B cell (primary cell): ENCODE measurements around the gene EIF1AX. TPM values are rescaled to one million over a fixed set of nuclear protein-coding genes. Genes with fewer than 3 reads are reported as not detected.
"Not testable (repeated sequence)": the region's sequence is repeated elsewhere in the genome, so short reads cannot be mapped to it uniquely, and the experiment has no call there.

Source experiments
- ATAC-seq: fragments of 200-7000 bp; cut with Tn5 transposase; one replicate; pipeline ENCODE4 v1.10.0; 2021; ENCODE audit warnings: low read depth, mild to moderate bottlenecking, moderate number of reproducible peaks, moderate library complexity
- CTCF ChIA-PET: fragments of 350-600 bp; sonication (Branson Sonifier 250); formaldehyde crosslinking; loops from one replicate; lab custom pipeline; 2021; ENCODE audit warnings: antibody characterized with exemption, inconsistent platforms; lab: Charles Lee
- POLR2A ChIA-PET: fragments of 350-600 bp; sonication (Branson Sonifier 250); formaldehyde crosslinking; loops from one replicate; lab custom pipeline; 2021; ENCODE audit warnings: antibody characterized with exemption; lab: Charles Lee
- DNase-seq: peaks from one replicate; pipeline ENCODE4 v3.0.0; 2013
- H2AFZ ChIP-seq: 2 replicates; pipeline ENCODE4 v1.6.1; 2012; ENCODE audit warnings: mild to moderate bottlenecking, low read depth, low read length; ENCODE audit not compliant: insufficient read depth, poor library complexity, severe bottlenecking
- H3K27ac ChIP-seq, 2 donors: 1 replicate in 1 of 2; 2 replicates in 1 of 2; pipeline ENCODE4 v1.5.1; 2012 to 2013; ENCODE audit warnings: low read length in 2 of 2, mild to moderate bottlenecking in 2 of 2, moderate library complexity in 1 of 2
- H3K27me3 ChIP-seq, 4 experiments: fragments of 200-600 bp in 1 of 4; sonication (generic) in 1 of 4; replicated peaks in 1 of 4; 1 replicate in 2 of 4; 2 replicates in 2 of 4; pipeline versions ENCODE4 v1.6.1 to v1.7.0; 2013 to 2016; ENCODE audit warnings: low read length in 3 of 4, mild to moderate bottlenecking in 2 of 4, mixed read lengths in 1 of 4, moderate library complexity in 1 of 4; ENCODE audit not compliant: insufficient read depth in 4 of 4, control insufficient read depth in 3 of 4; ENCODE audit errors: control extremely low read depth in 1 of 4
- H3K36me3 ChIP-seq, 2 experiments: replicated peaks in 1 of 2; 1 replicate in 1 of 2; 2 replicates in 1 of 2; pipeline versions ENCODE4 v1.6.1 to v1.7.1; 2013; ENCODE audit warnings: low read length in 1 of 2; ENCODE audit not compliant: insufficient read depth in 2 of 2, control insufficient read depth in 1 of 2; ENCODE audit errors: control extremely low read depth in 1 of 2, extremely low read depth in 1 of 2
- H3K4me1 ChIP-seq, 2 donors: fragments of 200-600 bp in 1 of 2; sonication (generic) in 1 of 2; 1 replicate in 1 of 2; 2 replicates in 1 of 2; pipeline versions ENCODE4 v1.5.1 to v1.6.1; 2013 to 2017; ENCODE audit warnings: low read length in 2 of 2; ENCODE audit not compliant: control insufficient read depth in 2 of 2, insufficient read depth in 2 of 2
- H3K4me2 ChIP-seq: replicated peaks from 2 replicates; pipeline ENCODE3; 2012; ENCODE audit warnings: mild to moderate bottlenecking, low read depth, low read length; ENCODE audit not compliant: poor library complexity, severe bottlenecking
- H3K4me3 ChIP-seq, 5 experiments: fragments of 200-600 bp in 1 of 5; sonication (generic) in 1 of 5; 1 replicate in 3 of 5; 2 replicates in 2 of 5; pipeline versions ENCODE4 v1.5.1 to v1.7.0; 2011 to 2016; ENCODE audit warnings: low read length in 4 of 5, mild to moderate bottlenecking in 4 of 5, low read depth in 2 of 5, control low read depth in 1 of 5, moderate library complexity in 1 of 5; ENCODE audit not compliant: insufficient read depth in 1 of 5; ENCODE audit errors: control extremely low read depth in 1 of 5, extremely low read depth in 1 of 5
- H3K79me2 ChIP-seq: fragments of 200-600 bp; sonication (generic); one replicate; pipeline ENCODE4 v1.6.0; 2016; ENCODE audit warnings: low read length; ENCODE audit not compliant: control insufficient read depth, insufficient read depth
- H3K9ac ChIP-seq: fragments of 200-600 bp; sonication (generic); 2 replicates; pipeline ENCODE4 v1.6.1; 2017; ENCODE audit warnings: mild to moderate bottlenecking, low read length, moderate library complexity
- H3K9me3 ChIP-seq, 3 donors: one replicate each; pipeline versions ENCODE4 v1.6.1 to v1.7.1; 2013; ENCODE audit warnings: low read length in 2 of 3; ENCODE audit not compliant: control insufficient read depth in 2 of 3, insufficient read depth in 1 of 3; ENCODE audit errors: control extremely low read depth in 1 of 3
- H4K20me1 ChIP-seq: 2 replicates; pipeline ENCODE4 v1.6.0; 2012; ENCODE audit warnings: mild to moderate bottlenecking, low read length; ENCODE audit not compliant: insufficient read depth, control insufficient read depth, poor library complexity, severe bottlenecking
- H3K27ac Mint-ChIP-seq: one replicate; pipeline ENCODE4 v1.8.0; 2021; ENCODE audit warnings: mixed read lengths
- H3K27me3 Mint-ChIP-seq: one replicate; pipeline ENCODE4 v1.8.0; 2021; ENCODE audit warnings: mixed read lengths
- H3K4me1 Mint-ChIP-seq: one replicate; pipeline ENCODE4 v1.8.0; 2021; ENCODE audit warnings: mixed read lengths
- H3K4me3 Mint-ChIP-seq: one replicate; pipeline ENCODE4 v1.8.0; 2021; ENCODE audit warnings: mixed read lengths
- H3K9me3 Mint-ChIP-seq: one replicate; pipeline ENCODE4 v1.8.0; 2022; ENCODE audit warnings: mixed read lengths; ENCODE audit not compliant: insufficient read depth
- CTCF ChIP-seq: fragments of 200-600 bp; IDR thresholded peaks from one replicate; pipeline ENCODE4 v1.8.0; 2022; ENCODE audit warnings: antibody characterized with exemption, mild to moderate bottlenecking
- WGBS: methylation state at CpG from one replicate; pipeline ENCODE4 v1.1.5; 2013; ENCODE audit warnings: missing lambda C conversion rate; ENCODE audit not compliant: insufficient coverage; 5-methylcytosine and 5-hydroxymethylcytosine counted together
- intact Hi-C: fragments of 100-400 bp; cut with micrococcal nuclease; formaldehyde crosslinking; loops from one replicate; pipeline ENCODE4 v1.10.0; 2022
- polyA plus RNA-seq: library from polyadenylated mRNA; depleted of rRNA; stranded (reverse); fragments of >200 nt; gene quantifications from 2 replicates; pipeline ENCODE4 v1.2.3, GENCODE V29; 2012
- total RNA-seq, 2 donors: library from RNA; stranded (reverse); fragments of 120-200 nt in 1 of 2; gene quantifications; 1 replicate in 1 of 2; 2 replicates in 1 of 2; pipeline versions ENCODE4 v1.2.3 to v1.2.4, GENCODE V29; 2013 to 2022

The EIF1AX gene
- total and polyA plus RNA-seq, 2 donors (not counting 1 experiment from before 2014, with no cell fraction given): 15.6 to 39.3 TPM

GRCh38 chrX:20127440-20127839, 14.2 kb downstream of the EIF1AX start:
- H3K9ac ChIP-seq, H3K27ac Mint-ChIP-seq, H3K27ac ChIP-seq, POLR2A ChIA-PET, H3K27me3 Mint-ChIP-seq, H3K4me1 ChIP-seq, H3K9me3 Mint-ChIP-seq, H2AFZ ChIP-seq, H3K4me1 Mint-ChIP-seq, H4K20me1 ChIP-seq, H3K9me3 ChIP-seq, H3K4me2 ChIP-seq, H3K4me3 ChIP-seq, H3K79me2 ChIP-seq, H3K4me3 Mint-ChIP-seq, intact Hi-C loops, H3K27me3 ChIP-seq, DNase-seq: not testable (repeated sequence)
- WGBS: no CpG with 5 or more reads among the region's 3 CpGs
- H3K36me3 ChIP-seq: peaks cover 2 to 19% of the 10 kb centered on the region in 2 experiments
- peak; percentile 17 for TF ChIP-seq CTCF
- peak; percentile 61 for ATAC-seq
- CTCF ChIA-PET: interaction anchor here (1.5 kb wide), 1 partner anchor 9 kb away, joined by 4 read pairs; no protein-coding TSS in a partner anchor

- H3K4me1 ChIP-seq, H3K9ac ChIP-seq, H3K4me3 Mint-ChIP-seq, H3K79me2 ChIP-seq, intact Hi-C loops, ATAC-seq, H3K4me3 ChIP-seq, H3K9me3 Mint-ChIP-seq, H4K20me1 ChIP-seq, H3K27ac ChIP-seq, POLR2A ChIA-PET, CTCF ChIA-PET, H2AFZ ChIP-seq, H3K27me3 ChIP-seq, H3K4me2 ChIP-seq, H3K27me3 Mint-ChIP-seq, H3K27ac Mint-ChIP-seq, H3K4me1 Mint-ChIP-seq, H3K9me3 ChIP-seq, DNase-seq: not testable (repeated sequence)
- WGBS: no CpG with 5 or more reads among the region's 1 CpG
- peaks cover 2 to 18% of the 10 kb centered on the region in 2 experiments for H3K36me3 ChIP-seq
Observed at GRCh38 chrX:20126833-20127232, 14.8 kb downstream of the EIF1AX start.
